Measurements from ENCODE around the gene SPRYD4. TPM values are rescaled to one million over a fixed set of nuclear protein-coding genes. Genes with fewer than 3 reads are reported as not detected.

SPRYD4 gene
- total and polyA plus RNA-seq, 2 of the 4 experiments (the other 2 are of a cell fraction) = 1.7 to 1.8 TPM

- CTCF ChIA-PET = interaction anchor here (1.2 kb wide), 1 partner anchor 9 kb away, joined by 3 read pairs; no protein-coding TSS in a partner anchor
- Histone ChIP-seq H4K20me1 (ENCODE audit: insufficient read depth, low read length) (no peaks in the 10 kb centered on the region), H2BK20ac (ENCODE audit: low read depth, low read length) (no peak overlapping the region), H3K4me3 (ENCODE audit: insufficient read depth, low read depth, low read length) (no peak overlapping the region), H2BK15ac (ENCODE audit: low read depth, low read length) (no peak overlapping the region), H3K14ac (replicated peaks; ENCODE audit: low read depth, low read length) (no peak overlapping the region), H3K56ac (ENCODE audit: extremely low read depth, insufficient read depth, low read length) (no peak overlapping the region), H4K8ac (ENCODE audit: low read depth in 2 of 2, low read length in 2 of 2) (no peak overlapping the region), H3K4me1 (ENCODE audit: control insufficient read depth, insufficient read depth, low read length) (no peaks in the 10 kb centered on the region), H3K9me3 (ENCODE audit: control insufficient read depth, insufficient read depth, low read length) (no peaks in the 10 kb centered on the region), H3K27me3 (ENCODE audit: control insufficient read depth, insufficient read depth, low read length) (no peaks in the 10 kb centered on the region), H2AK5ac (ENCODE audit: low read depth, low read length) (no peak overlapping the region), H3K36me3 (ENCODE audit: control insufficient read depth, insufficient read depth, low read length) (peaks cover 5% of the 10 kb centered on the region), H3K9ac (ENCODE audit: low read depth, low read length) (no peak overlapping the region), H2AK9ac (replicated peaks; ENCODE audit: low read depth, low read length, poor library complexity) (no peak overlapping the region), H3K18ac (ENCODE audit: low read depth, low read length) (no peak overlapping the region), H3K9me1 (ENCODE audit: insufficient read depth, low read length) (peaks cover 20% of the 10 kb centered on the region; the same call in 1 of the 2 replicates), H4K91ac (ENCODE audit: insufficient read depth, low read depth, low read length) (no peak overlapping the region), H2BK120ac (ENCODE audit: low read depth, low read length) (no peak overlapping the region), H2BK5ac (ENCODE audit: low read depth, low read length, poor library complexity, severe bottlenecking) (no peak overlapping the region), H2AFZ (replicated peaks; ENCODE audit: low read length, poor library complexity) (no peak overlapping the region), H3K4me2 (ENCODE audit: low read depth, low read length) (no peak overlapping the region), H3K23ac (ENCODE audit: low read depth, low read length) (no peak overlapping the region), H3K27ac (ENCODE audit: insufficient read depth, low read length) (no peak overlapping the region), H3K79me1 (ENCODE audit: low read depth in 1 of 2, low read length in 2 of 2) (peaks cover 6 to 40% of the 10 kb centered on the region in 2 experiments; a peak in 3 of 4 replicates), H4K5ac (ENCODE audit: low read depth, low read length) (no peak overlapping the region), H3K4ac (ENCODE audit: low read depth, low read length) (no peak overlapping the region)
- DNase-seq (no peak), ATAC-seq (ENCODE audit: low read depth) (no peak)
- POLR2A ChIA-PET (ENCODE audit: unreplicated experiment) = no interaction called here
- BruUV-seq (replicated peaks) = no TSS peak
- in situ Hi-C loops (cut with MboI; ENCODE audit: low sequenced_read_pairs) (no loop called here), dilution Hi-C loops (cut with HindIII; ENCODE audit: low sequenced_read_pairs, unreplicated experiment) (no loop called here), intact Hi-C loops (cut with micrococcal nuclease) (no loop called here)
- no peak for TF ChIP-seq CEBPB (IDR thresholded peaks at IDR 0.05; ENCODE audit: low read depth, low read length)
- no peak for TF ChIP-seq ELK1 (IDR thresholded peaks at IDR 0.05; ENCODE audit: borderline replicate concordance, low read depth, low read length)
- no peak for TF ChIP-seq RFX5 (IDR thresholded peaks at IDR 0.05; ENCODE audit: low read depth, low read length)
- no peak for TF ChIP-seq MXI1 (IDR thresholded peaks at IDR 0.05; ENCODE audit: borderline replicate concordance, low read depth, low read length)
- no peak for TF ChIP-seq CHD1 (IDR thresholded peaks at IDR 0.05; ENCODE audit: low read depth, low read length)
- WGBS, 2 experiments (ENCODE audit: extremely low coverage in 2 of 2, insufficient read length in 1 of 2) = 89% methylated on average over 4 of the region's 6 CpGs; no CpG with 5 or more reads in 1 of the 2 experiments
These were observed 7.8 kb downstream of the SPRYD4 start for GRCh38 chr12:56476143-56476542.
